Ishikawa (cell line): ENCODE measurements around the gene NHSL2.

Experiments
- CEBPB ChIP-seq: IDR thresholded peaks from 2 replicates; pipeline ENCODE4 v1.6.1; 2012
- CREB1 ChIP-seq: IDR thresholded peaks from 2 replicates; pipeline ENCODE4 v1.6.1; 2012; ENCODE audit warnings: low read depth
- EGR1 ChIP-seq: IDR thresholded peaks from 2 replicates; pipeline ENCODE4 v1.6.1; 2012
- EP300 ChIP-seq: IDR thresholded peaks from 2 replicates; pipeline ENCODE4 v1.6.1; 2012; ENCODE audit warnings: borderline replicate concordance
- FOXM1 ChIP-seq: IDR thresholded peaks from 2 replicates; pipeline ENCODE4 v1.6.1; 2012; ENCODE audit warnings: low read depth, borderline replicate concordance
- MAX ChIP-seq: IDR thresholded peaks from 2 replicates; pipeline ENCODE4 v1.6.1; 2012
- NFIC ChIP-seq: IDR thresholded peaks from 2 replicates; pipeline ENCODE4 v1.6.1; 2012
- RAD21 ChIP-seq: IDR thresholded peaks from 2 replicates; pipeline ENCODE4 v1.6.1; 2012; ENCODE audit warnings: low read depth
- REST ChIP-seq: IDR thresholded peaks from 2 replicates; pipeline ENCODE4 v1.6.1; 2012; ENCODE audit warnings: low read depth, mild to moderate bottlenecking
- TAF1 ChIP-seq: IDR thresholded peaks from 2 replicates; pipeline ENCODE4 v1.6.1; 2012; ENCODE audit warnings: low read depth, mild to moderate bottlenecking
- TCF12 ChIP-seq: IDR thresholded peaks from 2 replicates; pipeline ENCODE4 v1.6.1; 2012; ENCODE audit warnings: low read depth
- TEAD4 ChIP-seq: IDR thresholded peaks from 2 replicates; pipeline ENCODE4 v1.6.1; 2012
- USF1 ChIP-seq: IDR thresholded peaks from 2 replicates; pipeline ENCODE4 v1.6.1; 2012
- YY1 ChIP-seq: IDR thresholded peaks from 2 replicates; pipeline ENCODE4 v1.6.1; 2012; ENCODE audit warnings: low read depth
- ZBTB7A ChIP-seq: IDR thresholded peaks from 2 replicates; pipeline ENCODE4 v1.6.1; 2012; ENCODE audit warnings: low read depth

Gene NHSL2

GRCh38 chrX:71912156-71912555 is 1.5 kb downstream of the NHSL2 start:
- TF ChIP-seq YY1 (no peak), TAF1 (no peak), CEBPB (no peak), MAX (no peak), RAD21 (no peak)

- no peak for TF ChIP-seq CEBPB
Measured at GRCh38 chrX:71913156-71913950, 2.7 kb downstream of the NHSL2 start.

- TF ChIP-seq TEAD4 (no peak), CEBPB (no peak), FOXM1 (no peak), NFIC (no peak), YY1 (no peak), RAD21 (no peak)
Measured at GRCh38 chrX:71917621-71918343, 7.1 kb downstream of the NHSL2 start.

- TF ChIP-seq TAF1: no peak
Measured at GRCh38 chrX:71919431-71919830, 8.8 kb downstream of the NHSL2 start.

GRCh38 chrX:71919886-71920285 is 9.2 kb downstream of the NHSL2 start:
- TF ChIP-seq TAF1: no peak
- no peak for TF ChIP-seq NFIC
- no peak for TF ChIP-seq ZBTB7A

GRCh38 chrX:71922686-71923085 is 12.0 kb downstream of the NHSL2 start:
- TF ChIP-seq RAD21 (no peak), NFIC (no peak), ZBTB7A (no peak), TCF12 (no peak), CEBPB (peak; percentile 56; the same call in 1 of the 2 replicates)

- no peak for TF ChIP-seq TCF12
- no peak for TF ChIP-seq RAD21
- TF ChIP-seq FOXM1: no peak
- no peak for TF ChIP-seq REST
- TF ChIP-seq CREB1: no peak
- no peak for TF ChIP-seq TAF1
- TF ChIP-seq TEAD4: no peak
- TF ChIP-seq USF1: no peak
- TF ChIP-seq NFIC: no peak
- no peak for TF ChIP-seq MAX
- TF ChIP-seq YY1: no peak
- TF ChIP-seq EP300: no peak
- no peak for TF ChIP-seq ZBTB7A
- no peak for TF ChIP-seq EGR1
- TF ChIP-seq CEBPB: no peak
Measured at GRCh38 chrX:71923516-71923915, 12.9 kb downstream of the NHSL2 start.

- no peak for TF ChIP-seq TAF1
- no peak for TF ChIP-seq YY1
- no peak for TF ChIP-seq EP300
- TF ChIP-seq CEBPB: no peak
- TF ChIP-seq REST: no peak
- TF ChIP-seq EGR1: no peak
Measured at GRCh38 chrX:71927040-71927439, 16.4 kb downstream of the NHSL2 start.
